Fibroblast of lung (primary cell): ENCODE data around the gene SEC24B.

Source experiments
- EZH2 ChIP-seq: IDR thresholded peaks from 2 replicates; pipeline ENCODE4 v1.5.1; 2012; ENCODE audit warnings: low read length, control low read depth, mild to moderate bottlenecking; ENCODE audit errors: missing control alignments
- TF ChIP-seq, protein P1 (sequence below), 2 donors: IDR thresholded peaks in 1 of 2; conservative IDR thresholded peaks in 1 of 2; 1 replicate in 1 of 2; 2 replicates in 1 of 2; pipeline ENCODE4 v1.5.1; 2011 to 2012; ENCODE audit warnings: low read length in 2 of 2, control low read depth in 1 of 2, inconsistent platforms in 1 of 2, low read depth in 1 of 2, mild to moderate bottlenecking in 1 of 2

DNA sequence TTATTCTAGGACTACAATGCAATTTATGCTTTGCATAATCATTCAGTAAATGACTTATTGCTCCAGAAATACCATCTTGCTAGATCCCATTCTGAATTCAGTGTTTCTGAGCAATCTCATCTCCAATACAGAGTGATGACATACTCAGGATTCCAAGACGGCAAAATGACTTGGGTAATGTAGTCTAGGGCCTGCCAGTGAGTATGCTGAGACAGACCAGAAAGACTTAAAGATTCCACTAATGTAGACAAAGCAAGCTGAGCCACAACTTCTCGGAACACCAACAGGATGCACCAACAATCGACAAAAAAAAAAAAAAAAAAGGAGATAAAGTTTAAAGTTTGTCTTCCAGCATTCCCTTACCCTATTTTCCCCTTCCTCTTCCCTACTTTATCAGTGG lies 919 bp upstream of the SEC24B start:
- TF ChIP-seq, protein P1, sequence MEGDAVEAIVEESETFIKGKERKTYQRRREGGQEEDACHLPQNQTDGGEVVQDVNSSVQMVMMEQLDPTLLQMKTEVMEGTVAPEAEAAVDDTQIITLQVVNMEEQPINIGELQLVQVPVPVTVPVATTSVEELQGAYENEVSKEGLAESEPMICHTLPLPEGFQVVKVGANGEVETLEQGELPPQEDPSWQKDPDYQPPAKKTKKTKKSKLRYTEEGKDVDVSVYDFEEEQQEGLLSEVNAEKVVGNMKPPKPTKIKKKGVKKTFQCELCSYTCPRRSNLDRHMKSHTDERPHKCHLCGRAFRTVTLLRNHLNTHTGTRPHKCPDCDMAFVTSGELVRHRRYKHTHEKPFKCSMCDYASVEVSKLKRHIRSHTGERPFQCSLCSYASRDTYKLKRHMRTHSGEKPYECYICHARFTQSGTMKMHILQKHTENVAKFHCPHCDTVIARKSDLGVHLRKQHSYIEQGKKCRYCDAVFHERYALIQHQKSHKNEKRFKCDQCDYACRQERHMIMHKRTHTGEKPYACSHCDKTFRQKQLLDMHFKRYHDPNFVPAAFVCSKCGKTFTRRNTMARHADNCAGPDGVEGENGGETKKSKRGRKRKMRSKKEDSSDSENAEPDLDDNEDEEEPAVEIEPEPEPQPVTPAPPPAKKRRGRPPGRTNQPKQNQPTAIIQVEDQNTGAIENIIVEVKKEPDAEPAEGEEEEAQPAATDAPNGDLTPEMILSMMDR (conservative IDR thresholded peaks at IDR 0.05 in 1 of 2, IDR thresholded peaks at IDR 0.05 in 1 of 2; ENCODE audit: low read depth in 1 of 2, low read length in 2 of 2) = no peak
- no peak for TF ChIP-seq EZH2
